ENCODE results near the gene AMELY. TPM values are rescaled to one million over a fixed set of nuclear protein-coding genes. Genes with fewer than 3 reads are reported as not detected.

The AMELY gene
- total RNA-seq, 1 experiment from 2014 or later, result not detected

- Histone ChIP-seq H3K27ac (ENCODE audit: insufficient read length, low read depth, low read length) (no peak overlapping the region), H3K27me3 (ENCODE audit: insufficient read depth, low read length) (no peaks in the 10 kb centered on the region), H3K4me1 (ENCODE audit: insufficient read depth, low read length) (no peaks in the 10 kb centered on the region), H3K4ac (ENCODE audit: low read depth, low read length) (no peak overlapping the region), H2AFZ (ENCODE audit: low read length) (no peak overlapping the region), H3K79me2 (ENCODE audit: insufficient read depth, low read length) (no peaks in the 10 kb centered on the region), H3T11ph (ENCODE audit: low read length) (no peak overlapping the region), H2BK20ac (ENCODE audit: low read depth, low read length, poor library complexity, severe bottlenecking) (no peak overlapping the region), H2BK15ac (ENCODE audit: low read depth, low read length) (no peak overlapping the region), H2BK5ac (ENCODE audit: insufficient read length, low read length) (no peak overlapping the region), H3K18ac (ENCODE audit: insufficient read length, low read depth, low read length) (no peak overlapping the region), H2BK12ac (ENCODE audit: insufficient read length, low read depth, low read length) (no peak overlapping the region), H2BK120ac (ENCODE audit: low read depth, low read length, poor library complexity, severe bottlenecking) (no peak overlapping the region), H2AK5ac (ENCODE audit: insufficient read length, low read length) (no peak overlapping the region), H3K23ac (ENCODE audit: insufficient read length, low read depth, low read length) (no peak overlapping the region), H4K91ac (ENCODE audit: insufficient read length, low read depth, low read length) (no peak overlapping the region), H4K5ac (ENCODE audit: insufficient read length, low read depth, low read length) (no peak overlapping the region), H4K20me1 (ENCODE audit: control insufficient read depth, insufficient read depth, insufficient read length) (no peaks in the 10 kb centered on the region), H3K9me3 (ENCODE audit: control insufficient read depth, low read depth, low read length) (no peaks in the 10 kb centered on the region), H3K9ac (ENCODE audit: extremely low read depth, insufficient read length, low read length) (no peak overlapping the region), H3K14ac (ENCODE audit: insufficient read depth, low read length) (no peak overlapping the region), H4K8ac (replicated peaks; ENCODE audit: insufficient read length, low read depth, low read length) (no peak overlapping the region), H3K56ac (ENCODE audit: insufficient read length, low read depth, low read length) (no peak overlapping the region), H3K4me2 (ENCODE audit: insufficient read depth, insufficient read length, low read length) (no peak overlapping the region), H3K79me1 (ENCODE audit: insufficient read depth, low read depth, low read length, poor library complexity, severe bottlenecking) (no peaks in the 10 kb centered on the region), H3K23me2 (ENCODE audit: insufficient read length, low read depth, low read length, poor library complexity, severe bottlenecking) (no peaks in the 10 kb centered on the region)
- no CpG with 5 or more reads among the region's 14 CpGs for WGBS (ENCODE audit: extremely low coverage, insufficient read length, low lambda C conversion rate)
- Mint-ChIP-seq H3K27ac (no peak overlapping the region), H3K9me3 (no peaks in the 10 kb centered on the region), H3K36me3 (ENCODE audit: insufficient read depth in 1 of 3, low read depth in 3 of 3) (no peaks in the 10 kb centered on the region), H3K4me3 (no peak overlapping the region), H3K4me1 (no peaks in the 10 kb centered on the region), H3K27me3 (ENCODE audit: low read depth) (no peaks in the 10 kb centered on the region)
- no peak for DNase-seq
- TF ChIP-seq CTCF (conservative IDR thresholded peaks at IDR 0.05), result no peak
Measured at GRCh38 chrY:6909856-6910255, 1.7 kb downstream of the AMELY start.

All from H9 (cell line).